Inferior parietal cortex (tissue), 1 donor: ENCODE measurements around the gene EPHB1.

Source experiments
- DNase-seq: peaks from one replicate; pipeline ENCODE4 v3.0.0-alpha.2; 2016; ENCODE audit errors: extremely low spot score

Gene EPHB1

DNA sequence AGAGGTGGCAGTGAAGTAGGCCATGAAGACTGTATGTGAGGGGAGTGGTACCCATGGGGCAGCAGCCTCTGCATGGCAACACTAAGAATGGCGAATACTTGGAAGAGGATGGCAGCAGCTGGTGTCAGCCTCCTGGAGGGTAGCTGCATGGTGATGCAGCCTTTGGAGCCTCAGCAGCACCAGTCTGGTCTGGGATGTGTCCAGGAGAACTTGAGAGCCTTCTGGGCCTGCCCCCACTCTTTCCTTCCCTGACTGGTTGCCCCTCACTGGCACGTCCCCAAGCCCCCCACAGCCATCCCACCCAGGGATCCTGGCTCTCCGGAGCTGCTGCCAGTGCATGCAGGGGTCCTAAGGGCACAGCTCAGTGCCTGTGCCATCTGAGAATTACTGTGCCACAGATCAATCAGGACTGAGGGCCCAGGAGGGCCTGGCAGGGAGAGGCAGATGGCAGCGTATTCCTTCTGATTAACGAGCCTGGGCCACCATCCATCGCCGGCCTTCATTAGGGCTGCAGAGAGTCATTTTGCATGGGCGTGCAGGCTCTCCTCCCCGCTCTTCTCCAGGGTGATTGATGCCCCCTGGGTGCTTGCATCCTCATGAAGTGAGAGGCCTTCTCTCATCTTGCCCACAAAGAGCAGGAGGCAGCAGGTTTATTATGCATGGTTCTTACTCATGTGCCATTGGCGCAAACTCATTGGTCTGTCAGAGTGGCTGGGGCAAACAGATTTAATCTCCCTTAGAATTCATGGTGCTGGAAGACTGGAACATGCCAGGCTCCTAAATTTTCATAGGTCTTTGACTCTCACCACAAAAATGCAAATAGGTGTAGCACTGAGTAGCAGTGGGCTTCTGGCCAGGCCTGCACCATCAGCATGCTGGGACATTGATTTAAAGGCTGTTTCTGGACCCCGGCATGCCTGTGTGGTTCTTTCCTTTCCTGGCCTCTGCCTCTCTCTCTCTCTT, 116.8 kb downstream of the EPHB1 start:
- DNase-seq = no peak

DNA sequence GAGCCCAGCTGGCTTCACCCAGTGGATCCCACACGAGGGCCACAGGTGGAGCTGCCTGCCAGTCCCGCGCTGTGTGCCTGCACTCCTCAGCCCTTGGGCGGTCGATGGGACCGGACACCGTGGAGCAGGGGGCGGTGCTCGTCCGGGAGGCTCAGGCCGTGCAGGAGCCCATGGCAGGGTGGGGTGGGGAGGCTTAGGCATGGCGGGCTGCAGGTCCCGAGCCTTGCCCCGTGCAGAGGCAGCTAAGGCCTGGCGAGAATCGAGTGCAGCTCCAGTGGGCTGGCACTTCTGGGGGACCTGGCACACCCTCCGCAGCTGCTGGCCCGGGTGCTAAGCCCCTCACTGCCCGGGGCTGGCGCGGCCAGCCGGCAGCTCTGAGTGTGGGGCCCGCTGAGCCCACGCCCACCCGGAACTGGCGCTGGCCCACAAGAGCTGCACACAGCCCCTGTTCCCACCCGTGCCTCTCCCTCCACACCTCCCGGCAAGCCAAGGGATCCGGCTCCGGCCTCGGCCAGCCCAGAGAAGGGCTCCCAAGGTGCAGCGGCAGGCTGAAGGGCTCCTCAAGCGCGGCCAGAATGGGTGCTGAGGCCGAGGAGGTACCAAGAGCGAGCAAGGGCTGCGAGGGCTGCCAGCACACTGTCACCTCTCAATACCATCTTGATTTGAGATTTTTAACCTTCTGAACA, 121.4 kb downstream of the EPHB1 start:
- no peak for DNase-seq

DNA sequence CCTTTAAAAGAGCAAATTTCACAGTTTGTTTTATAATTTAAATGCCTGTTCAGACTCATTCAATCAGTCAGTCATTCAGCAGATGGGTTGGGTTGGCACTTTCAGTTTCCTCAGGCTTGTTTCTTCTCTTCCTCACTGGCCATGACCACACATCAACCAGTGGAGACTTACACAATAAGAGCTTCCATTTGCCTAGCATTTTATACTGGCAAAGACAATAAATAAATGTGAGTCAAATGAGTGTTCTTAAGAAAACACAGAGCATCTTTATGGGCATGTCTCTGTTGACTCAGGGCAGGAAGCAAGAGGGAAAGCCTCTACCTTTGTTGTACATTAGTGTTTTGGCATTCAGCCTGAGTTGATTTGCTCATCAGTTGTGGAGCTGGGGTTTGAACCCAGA, 122.6 kb downstream of the EPHB1 start:
- DNase-seq = no peak

DNA sequence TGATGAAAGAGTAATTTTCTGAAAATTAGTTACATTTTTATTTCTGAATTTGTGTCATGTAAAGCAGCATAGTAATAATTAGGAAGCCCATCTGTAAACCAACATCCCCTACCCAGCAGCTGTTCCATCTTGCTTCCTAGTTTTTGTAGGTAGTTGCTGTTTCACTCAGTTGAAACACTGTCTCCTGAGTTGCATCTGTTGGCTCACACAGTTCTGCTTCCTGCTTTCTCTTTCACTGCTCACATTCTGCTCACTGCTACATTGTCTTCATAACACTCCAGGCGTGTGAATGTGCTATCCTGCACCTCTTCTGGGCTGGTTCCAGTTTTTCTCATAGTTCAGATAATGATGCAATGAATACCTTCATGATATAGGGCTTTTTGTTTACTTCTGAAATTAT, 123.4 kb downstream of the EPHB1 start:
- no peak for DNase-seq

DNA sequence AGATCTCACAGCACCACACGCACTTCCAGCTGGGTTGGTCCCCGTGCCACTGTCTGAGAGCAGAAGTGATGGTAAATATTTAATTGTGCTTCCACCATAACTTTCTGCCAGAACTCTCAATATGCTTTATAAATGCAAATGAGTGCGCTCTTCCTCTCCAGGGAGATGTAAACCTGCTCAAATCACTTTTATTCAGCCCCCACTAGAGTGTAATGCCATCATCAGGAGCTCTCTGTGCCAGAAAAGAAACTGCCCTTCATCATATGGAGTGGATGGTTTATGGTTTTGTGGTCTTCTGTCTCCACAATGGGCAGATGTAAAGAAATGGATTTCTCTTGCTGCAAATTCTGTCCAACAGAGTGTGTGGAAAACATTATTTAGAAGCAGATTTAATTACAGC, 127.0 kb downstream of the EPHB1 start:
- no peak for DNase-seq

DNA sequence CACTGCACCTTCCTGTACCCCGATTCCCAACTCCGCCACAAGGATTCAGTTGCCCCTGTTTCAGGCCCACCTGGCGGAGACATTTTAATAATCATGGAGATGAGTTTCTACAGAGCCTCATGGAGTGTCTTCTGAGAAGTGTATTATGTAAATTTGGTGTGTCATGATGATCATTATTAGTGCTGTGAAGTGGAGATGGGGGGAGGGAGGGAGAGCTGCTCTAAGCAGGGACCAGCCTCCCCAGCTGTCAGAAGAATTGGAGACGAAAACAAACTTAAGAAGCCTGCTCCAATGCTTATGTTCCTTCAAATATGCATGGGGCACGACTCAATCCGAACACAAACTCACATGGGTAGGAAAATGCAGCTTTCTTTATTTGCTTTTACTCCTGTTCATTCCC, 127.8 kb downstream of the EPHB1 start:
- no peak for DNase-seq

DNA sequence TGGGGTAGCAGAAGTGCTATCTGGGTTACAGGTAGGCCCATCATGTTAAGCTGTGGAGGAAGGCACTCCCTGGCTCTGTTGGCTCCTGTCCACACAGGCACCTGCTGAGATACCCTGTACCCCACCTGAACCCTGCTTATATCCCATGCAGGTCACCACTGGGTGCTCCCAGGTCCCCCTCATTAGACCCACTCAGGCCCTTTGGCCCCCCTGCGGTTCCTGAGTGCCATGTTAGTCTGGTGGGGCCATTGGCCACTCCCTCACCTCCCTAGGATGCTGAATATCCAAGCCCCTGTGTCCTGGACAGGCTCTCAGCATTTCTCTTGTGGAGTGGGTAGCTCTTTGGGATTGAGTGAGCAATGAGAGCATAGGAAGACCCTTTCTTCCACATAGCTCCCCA, 128.2 kb downstream of the EPHB1 start:
- no peak for DNase-seq

DNA sequence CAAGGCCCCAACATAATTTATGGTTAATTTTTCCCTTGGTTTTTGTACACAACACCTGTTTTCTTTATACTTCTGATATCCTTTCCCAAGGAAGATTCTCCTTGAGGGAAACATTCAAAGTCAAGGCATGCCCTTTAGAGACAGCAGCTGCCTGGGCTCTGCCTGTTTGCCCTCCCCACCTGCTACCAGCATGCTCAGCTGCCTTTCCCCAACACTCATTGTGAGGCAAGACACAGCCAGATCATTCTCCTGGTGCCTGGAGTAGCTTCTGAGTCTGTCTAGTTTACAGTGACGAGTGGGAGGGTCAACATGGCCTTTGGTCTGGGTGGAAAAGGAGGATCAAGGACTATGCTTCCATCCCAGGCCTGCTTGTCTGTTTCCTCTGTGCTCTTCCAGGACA, 132.5 kb downstream of the EPHB1 start:
- no peak for DNase-seq

DNA sequence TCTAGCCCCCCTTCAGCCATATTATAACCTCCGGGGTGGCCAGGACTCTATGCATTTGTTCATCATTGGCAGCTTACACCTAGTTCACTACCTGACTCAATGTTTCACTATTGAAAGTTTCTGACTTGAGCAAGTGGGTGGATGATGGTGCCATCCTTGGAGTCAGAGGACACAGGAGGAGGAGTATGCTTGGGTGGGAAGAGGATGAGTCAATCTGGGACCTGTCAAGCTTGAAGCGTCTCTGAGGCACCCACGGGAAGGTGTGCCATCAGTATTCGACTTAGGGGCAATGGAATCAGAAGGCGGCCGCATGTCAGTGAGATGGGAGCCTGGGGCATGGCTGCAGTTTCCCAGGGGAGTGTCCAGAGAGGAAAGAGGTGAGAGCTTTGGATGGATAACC, 133.3 kb downstream of the EPHB1 start:
- no peak for DNase-seq

DNA sequence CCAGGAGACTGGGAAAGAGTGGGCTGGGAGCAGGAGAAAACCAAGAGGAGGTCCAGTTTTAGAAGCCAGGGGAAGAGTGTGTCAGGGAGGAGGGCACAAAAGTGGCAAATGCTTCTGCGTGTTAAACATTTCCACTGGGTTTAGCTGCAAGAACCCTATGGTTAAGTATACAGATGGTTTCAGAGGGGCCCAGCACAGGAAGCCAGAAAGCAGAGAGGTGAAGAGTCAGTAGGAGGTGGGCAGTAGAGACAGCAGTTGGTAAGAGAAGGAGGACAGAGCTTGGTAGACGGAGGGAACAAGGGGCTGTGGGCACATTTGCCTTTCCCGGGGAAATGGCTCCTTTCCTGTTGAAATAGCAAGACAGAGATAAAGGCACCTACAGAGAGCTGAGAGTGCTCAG, 133.8 kb downstream of the EPHB1 start:
- no peak for DNase-seq

DNA sequence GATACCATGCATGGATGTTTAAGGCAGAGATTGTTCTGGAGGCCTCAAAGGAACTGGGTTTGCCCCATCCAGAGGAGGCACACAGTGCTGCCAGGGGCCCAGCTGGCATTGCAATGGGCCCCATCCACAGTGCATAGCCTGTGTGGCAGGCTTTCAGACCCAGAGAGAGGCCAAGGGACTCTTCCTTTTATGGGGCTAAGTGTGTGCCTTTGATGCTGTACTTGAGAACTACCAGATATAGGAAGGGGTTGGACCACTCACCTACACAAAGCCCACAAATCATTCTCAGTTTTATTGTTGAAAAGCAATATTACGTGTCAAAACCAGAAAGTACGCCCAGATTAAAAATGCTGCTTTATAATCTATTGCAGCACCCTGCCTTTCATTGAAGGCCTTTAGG, 134.9 kb downstream of the EPHB1 start:
- no peak for DNase-seq

DNA sequence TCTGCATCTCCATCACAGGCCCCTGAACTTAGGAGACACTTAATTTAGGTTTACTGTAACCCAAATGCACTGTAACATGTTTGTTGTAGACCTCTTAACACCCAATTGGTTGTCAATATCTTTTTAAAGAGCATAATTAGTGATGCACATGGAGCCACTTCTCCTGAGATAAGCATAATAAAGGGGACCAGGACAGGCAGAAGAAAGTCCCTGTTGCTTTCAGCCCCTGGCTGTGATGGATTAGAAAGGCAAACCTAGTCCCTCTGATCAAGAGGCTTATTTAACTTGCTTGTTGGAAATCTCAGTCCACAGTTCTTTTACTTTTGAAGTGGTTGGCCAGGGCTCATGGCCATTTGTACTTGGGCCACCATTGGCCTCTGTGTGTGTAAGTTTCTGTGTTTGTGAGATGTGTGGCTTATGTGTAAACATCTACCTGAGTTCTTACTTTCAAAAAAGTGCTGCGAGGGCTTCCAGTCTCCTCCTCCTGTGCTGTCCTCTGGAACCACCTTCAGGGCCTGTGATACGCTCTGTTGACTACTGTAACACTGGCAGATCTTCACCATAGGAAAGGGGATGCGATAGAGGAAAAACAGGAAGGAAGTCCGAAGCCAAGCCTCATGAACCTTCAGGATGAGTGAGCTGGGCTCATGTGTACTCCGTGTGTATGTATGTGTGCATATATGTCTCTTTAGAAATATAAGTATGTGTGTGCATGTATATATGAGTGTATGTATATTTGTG, 136.2 kb downstream of the EPHB1 start:
- no peak for DNase-seq

DNA sequence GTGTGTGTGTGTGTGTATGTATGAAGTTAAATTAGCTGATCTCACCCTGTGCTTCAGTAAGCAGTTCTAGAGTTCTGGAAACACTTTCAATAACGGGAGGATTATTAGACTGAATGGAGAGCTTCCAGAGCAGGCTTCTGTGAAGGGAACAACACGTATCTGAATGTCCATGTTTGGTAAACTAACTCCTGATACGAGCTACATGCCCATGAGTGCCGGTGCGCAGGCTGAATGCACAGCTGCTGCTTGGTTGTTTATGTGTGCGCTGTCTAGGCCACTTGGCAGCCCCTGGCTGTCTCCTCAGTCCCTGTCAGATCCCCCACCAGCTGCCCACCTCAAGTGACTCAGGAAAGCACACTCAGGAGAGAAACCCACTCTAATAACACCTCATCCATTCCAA, 137.0 kb downstream of the EPHB1 start:
- no peak for DNase-seq

DNA sequence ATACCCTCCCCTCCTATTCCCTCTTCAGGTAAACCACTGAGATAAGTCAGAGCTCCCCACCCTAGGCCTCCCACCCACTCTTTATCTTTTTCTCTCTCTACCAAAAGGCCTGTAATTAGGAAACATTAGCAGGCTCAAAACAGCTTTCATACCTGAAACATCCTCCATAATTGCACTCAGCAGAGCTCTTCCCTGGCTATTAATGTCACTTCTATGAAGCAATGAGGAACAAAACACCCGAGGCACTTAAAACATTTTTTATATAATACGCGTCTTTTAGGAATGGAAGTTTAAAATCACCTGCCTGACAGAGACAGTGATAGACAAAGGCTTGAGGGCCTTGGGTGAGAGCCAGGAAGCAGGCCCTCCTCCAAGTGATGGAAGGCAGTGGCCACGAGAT, 138.9 kb downstream of the EPHB1 start:
- no peak for DNase-seq

DNA sequence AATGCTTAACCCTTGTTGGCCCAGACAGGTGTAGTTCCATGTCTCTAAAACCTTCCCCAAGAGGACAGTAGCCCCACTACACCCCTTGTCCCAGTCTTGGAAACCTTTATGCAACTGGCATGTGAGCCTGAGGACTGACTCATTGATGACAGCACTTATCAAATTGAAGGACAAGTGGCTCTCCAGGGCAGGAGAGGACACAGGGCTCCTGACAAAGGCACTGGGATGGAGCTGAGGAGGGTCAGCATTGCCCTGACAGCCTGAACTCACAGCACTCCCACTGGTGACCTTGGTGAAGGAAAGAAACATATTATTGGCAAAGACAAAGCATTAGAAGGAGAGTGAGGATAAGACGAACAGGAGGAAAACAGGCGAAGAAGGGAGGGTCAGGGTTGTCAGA, 139.9 kb downstream of the EPHB1 start:
- no peak for DNase-seq

DNA sequence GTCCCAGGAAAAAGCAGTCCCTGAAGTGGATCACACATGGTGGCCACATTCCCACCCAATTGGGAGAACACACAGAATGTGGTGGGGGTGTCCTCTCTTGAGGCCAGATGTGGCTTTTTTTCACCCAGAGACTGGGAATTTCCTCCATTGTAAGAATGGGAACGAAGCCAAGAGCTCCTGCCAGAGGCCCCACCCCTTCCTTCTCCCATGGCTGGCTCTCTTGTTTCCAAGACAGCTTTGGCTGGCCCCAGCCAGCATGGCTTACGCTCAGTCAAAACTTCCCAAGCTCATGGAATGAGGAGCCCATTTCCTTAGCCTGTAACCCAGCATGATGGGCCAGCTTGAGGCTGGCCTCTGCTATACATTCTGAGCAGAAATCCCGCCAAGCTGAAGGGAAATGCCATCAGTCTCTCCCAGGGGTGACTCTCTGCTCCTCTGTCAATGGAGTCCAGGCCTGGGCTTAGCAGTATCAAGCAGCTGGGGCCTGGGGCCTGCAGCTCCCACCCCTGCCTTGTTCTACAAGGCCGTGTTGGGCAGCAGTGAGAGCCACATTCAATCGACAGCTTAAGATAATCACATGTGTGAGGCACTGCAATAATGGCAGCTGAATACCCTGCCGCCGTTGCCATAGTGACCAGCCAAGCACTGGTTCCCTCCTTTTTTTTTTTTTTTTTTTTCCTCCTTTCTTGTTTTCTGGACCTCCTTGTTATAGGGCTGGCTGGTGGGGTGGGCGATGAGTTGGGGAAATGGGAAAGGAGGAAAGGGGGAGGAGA, 142.4 kb downstream of the EPHB1 start:
- DNase-seq = no peak

DNA sequence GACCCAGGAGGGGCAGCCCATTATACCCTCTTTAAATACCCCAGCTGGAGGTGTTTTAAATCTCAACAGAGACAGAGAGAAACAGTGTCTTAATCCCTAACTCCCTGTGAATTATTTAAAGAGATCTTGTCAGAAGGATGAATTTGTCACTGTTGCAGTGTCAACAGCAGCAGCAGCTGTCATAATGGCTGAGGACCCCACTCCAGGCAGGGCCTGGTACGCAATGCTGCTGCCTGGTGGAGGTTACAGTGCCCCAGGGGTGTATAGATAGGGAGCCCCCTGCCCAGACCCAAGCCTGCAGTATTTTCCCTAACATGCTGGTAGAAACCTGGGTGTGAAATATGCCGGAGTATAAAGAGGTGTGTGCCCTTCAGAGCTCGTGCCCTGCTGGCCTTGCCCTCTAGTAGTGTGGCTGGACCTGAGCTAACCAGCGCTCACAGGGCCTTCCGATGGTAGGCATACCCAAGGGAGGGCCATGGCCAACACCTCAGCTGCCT, 143.0 kb downstream of the EPHB1 start:
- DNase-seq = no peak

DNA sequence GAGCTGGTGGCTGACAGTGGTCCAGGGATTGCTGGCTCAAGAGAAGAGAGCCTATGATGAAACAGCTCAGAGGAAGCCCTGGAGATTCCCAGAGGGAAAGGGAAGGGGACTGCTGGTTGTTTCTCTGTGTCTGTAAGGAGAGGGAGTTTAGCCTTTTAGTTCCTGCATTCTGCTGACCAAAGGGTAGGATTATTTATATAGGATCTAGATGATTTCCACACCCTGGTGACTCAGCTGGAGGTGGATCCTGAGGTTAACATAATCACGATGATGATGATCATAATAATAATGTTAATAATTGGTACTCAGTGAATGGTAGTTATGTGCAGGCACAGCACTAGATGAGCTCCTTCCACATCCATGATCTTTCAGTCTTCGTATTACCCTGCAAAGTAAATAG, 144.9 kb downstream of the EPHB1 start:
- no peak for DNase-seq

DNA sequence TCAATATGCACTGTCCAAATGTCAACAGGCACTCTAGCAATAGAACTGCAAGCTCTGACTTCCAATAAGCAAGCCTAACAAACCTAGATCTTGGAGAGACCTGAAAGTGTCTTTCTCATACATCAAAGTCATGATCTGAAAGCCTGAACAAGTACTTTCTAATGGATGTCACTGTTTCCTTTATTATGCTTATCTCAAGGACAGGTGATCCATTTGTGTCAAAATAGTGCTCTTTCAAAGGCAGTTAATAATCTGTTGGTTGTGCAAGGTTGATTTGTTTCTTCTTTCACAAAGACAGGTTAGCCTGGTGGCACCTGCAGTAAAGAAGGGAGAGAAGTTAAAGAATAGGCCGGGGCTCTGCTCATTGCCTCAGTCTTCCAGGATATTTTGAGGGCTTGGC, 146.8 kb downstream of the EPHB1 start:
- DNase-seq = no peak

DNA sequence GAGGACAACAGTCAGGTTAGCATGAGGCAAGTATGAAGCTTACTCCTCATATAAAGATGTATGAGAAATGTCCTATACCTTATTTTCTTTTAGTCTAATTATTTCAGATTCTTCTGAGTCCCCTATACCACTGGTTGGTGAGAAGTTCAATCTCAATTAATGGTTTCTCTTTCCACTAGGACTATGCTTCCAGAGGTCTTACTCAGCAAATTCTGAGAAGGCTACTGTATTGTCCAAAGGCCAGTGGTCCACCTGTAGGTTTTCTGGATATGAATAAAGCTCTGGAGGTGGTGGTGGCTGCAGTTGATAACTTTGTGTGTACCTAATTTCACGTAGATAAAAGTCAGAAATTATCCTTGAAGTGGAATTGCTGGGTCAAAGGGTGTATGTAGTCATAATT, 149.4 kb downstream of the EPHB1 start:
- no peak for DNase-seq

DNA sequence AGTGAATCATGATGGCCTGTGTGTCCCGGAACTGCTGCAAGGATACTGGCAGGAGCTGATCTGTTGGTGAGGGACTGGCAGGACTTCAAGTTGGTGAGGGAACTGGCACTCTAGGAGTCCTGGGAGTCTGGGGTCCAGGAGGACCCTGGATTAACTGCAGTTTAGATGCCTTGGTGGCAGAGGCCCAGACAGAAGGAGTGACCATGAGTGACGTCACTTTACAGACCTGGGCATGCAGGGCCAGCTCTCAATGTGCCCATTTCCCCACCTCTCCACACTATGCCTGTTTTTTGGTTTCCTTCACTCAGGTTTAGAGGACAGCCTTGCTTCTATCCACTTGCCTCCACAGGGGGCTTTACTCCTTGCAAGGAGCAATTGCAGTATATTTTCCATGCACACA, 154.1 kb downstream of the EPHB1 start:
- no peak for DNase-seq

DNA sequence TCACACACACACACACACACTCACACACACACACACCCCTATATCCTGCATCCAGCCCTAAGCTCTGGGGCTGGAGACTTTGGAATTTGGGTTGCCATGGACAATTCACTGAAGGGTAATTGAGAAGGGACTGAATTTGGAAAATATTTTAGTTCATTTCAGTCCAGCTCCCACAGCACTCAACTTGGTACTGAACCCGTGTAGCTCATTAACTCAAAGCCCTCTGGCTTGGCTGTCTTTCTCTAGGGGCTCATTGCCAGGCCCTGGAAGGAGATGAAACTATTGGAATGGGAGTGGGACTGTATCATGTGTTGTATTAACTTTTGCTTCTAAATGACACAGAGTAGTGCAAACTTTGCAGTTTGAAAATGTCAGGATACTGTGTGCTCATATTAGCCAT, 157.3 kb downstream of the EPHB1 start:
- DNase-seq = no peak
